Chondrocyte (in vitro differentiated cells): ENCODE results near the gene GSK3B. TPM values are rescaled to one million over a fixed set of nuclear protein-coding genes. Genes with fewer than 3 reads are reported as not detected.

Source experiments
- DNase-seq: peaks from one replicate; pipeline ENCODE4 v3.0.0; 2021; ENCODE audit warnings: mixed read lengths, low spot score
- H3K27ac Mint-ChIP-seq: one replicate; pipeline ENCODE4 v1.8.0; 2021; ENCODE audit warnings: mild to moderate bottlenecking, moderate library complexity, mixed read lengths; ENCODE audit not compliant: unreplicated experiment
- H3K27me3 Mint-ChIP-seq: 2 replicates; pipeline ENCODE4 v1.8.0; 2021; ENCODE audit warnings: low read depth, mixed read lengths
- H3K36me3 Mint-ChIP-seq: 2 replicates; pipeline ENCODE4 v1.8.0; 2021; ENCODE audit warnings: low read depth, mixed read lengths
- H3K4me1 Mint-ChIP-seq: 2 replicates; pipeline ENCODE4 v1.8.0; 2021; ENCODE audit warnings: low read depth, mild to moderate bottlenecking, mixed read lengths
- H3K4me3 Mint-ChIP-seq: one replicate; pipeline ENCODE4 v1.8.0; 2021; ENCODE audit warnings: mild to moderate bottlenecking, moderate library complexity, mixed read lengths; ENCODE audit not compliant: unreplicated experiment
- H3K9me3 Mint-ChIP-seq: 2 replicates; pipeline ENCODE4 v1.8.0; 2021; ENCODE audit warnings: low read depth, mixed read lengths
- total RNA-seq: library from RNA; stranded (reverse); gene quantifications from 3 replicates; pipeline ENCODE4 v1.2.1, GENCODE V29; 2021
- TF ChIP-seq, protein P1 (sequence below): fragments of 200-600 bp; sonication (generic); IDR thresholded peaks from 2 replicates; pipeline ENCODE4 v1.5.0; 2021; ENCODE audit warnings: antibody characterized with exemption, mild to moderate bottlenecking, moderate library complexity

The GSK3B gene
- total RNA-seq, 1 donor from 2014 or later, result 73.0 TPM

DNA sequence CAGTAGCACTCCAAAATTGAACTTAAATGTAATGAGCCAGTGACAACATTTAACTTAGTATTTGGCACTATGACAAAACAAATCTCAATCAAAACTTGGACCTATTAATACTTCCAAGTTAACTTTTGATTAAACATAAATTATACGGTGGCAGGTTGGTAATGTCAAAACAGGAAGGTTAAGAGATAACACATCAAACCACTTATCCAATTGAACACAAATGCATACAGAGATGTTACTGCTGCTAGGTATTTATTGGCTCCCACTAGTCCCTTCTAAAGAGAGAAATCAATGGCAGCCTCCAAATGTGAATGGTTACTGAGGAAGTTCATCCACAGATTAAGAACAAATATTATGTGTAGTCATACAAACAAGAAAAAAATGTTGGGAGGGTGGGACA lies 1.8 kb downstream of the GSK3B start:
- no peak for DNase-seq
- Mint-ChIP-seq H3K4me3 (no peak overlapping the region), H3K27ac (no peak overlapping the region), H3K27me3 (no peaks in the 10 kb centered on the region), H3K36me3 (no peaks in the 10 kb centered on the region), H3K4me1 (peaks cover 31% of the 10 kb centered on the region), H3K9me3 (no peaks in the 10 kb centered on the region)
- TF ChIP-seq, protein P1, sequence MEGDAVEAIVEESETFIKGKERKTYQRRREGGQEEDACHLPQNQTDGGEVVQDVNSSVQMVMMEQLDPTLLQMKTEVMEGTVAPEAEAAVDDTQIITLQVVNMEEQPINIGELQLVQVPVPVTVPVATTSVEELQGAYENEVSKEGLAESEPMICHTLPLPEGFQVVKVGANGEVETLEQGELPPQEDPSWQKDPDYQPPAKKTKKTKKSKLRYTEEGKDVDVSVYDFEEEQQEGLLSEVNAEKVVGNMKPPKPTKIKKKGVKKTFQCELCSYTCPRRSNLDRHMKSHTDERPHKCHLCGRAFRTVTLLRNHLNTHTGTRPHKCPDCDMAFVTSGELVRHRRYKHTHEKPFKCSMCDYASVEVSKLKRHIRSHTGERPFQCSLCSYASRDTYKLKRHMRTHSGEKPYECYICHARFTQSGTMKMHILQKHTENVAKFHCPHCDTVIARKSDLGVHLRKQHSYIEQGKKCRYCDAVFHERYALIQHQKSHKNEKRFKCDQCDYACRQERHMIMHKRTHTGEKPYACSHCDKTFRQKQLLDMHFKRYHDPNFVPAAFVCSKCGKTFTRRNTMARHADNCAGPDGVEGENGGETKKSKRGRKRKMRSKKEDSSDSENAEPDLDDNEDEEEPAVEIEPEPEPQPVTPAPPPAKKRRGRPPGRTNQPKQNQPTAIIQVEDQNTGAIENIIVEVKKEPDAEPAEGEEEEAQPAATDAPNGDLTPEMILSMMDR, result no peak

DNA sequence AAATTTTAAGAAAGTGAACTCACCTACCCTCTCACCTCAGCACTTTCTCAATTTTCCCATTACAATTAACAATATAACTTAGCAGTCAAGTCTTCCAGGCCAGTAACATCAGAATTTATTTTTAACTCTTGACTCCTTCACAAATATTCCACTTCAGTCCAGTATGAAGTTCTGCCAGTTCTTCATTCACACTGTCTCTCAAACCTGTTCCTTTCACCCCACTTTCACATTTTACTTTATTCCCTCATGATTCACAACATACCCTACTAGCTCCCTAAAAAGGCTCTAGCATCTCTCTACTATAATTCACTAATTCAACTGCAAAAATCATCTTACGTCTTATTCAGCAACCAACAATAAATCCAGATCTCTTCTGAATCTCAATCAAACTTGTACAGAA lies 3.8 kb downstream of the GSK3B start:
- Mint-ChIP-seq H3K9me3 (no peaks in the 10 kb centered on the region), H3K27ac (no peak overlapping the region), H3K4me1 (peaks cover 20% of the 10 kb centered on the region), H3K4me3 (no peak overlapping the region), H3K36me3 (no peaks in the 10 kb centered on the region), H3K27me3 (no peaks in the 10 kb centered on the region)
- no peak for DNase-seq
- TF ChIP-seq, protein P1, result no peak

DNA sequence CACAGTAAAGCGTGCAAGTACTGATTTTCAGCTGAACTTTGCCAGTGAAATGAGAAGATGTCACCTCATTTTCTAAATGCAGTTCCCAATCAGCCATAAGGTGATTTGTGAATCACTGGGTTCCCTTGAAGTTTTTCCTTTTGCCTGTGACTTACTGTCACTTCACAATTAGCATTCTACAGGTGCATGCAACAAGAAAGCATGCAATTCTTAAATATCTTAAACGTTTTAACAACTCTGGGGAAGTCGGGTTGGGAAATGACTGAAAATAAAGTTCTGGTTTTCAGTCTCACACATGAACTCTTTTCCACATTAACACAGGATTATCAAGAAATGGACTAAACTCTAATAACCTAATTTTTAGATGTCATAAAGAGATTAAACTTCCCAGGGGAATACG lies 5.2 kb downstream of the GSK3B start:
- Mint-ChIP-seq H3K9me3 (no peaks in the 10 kb centered on the region), H3K27me3 (no peaks in the 10 kb centered on the region), H3K27ac (no peak overlapping the region), H3K36me3 (no peaks in the 10 kb centered on the region), H3K4me1 (peaks cover 23% of the 10 kb centered on the region), H3K4me3 (no peak overlapping the region)
- DNase-seq, result no peak
- TF ChIP-seq, protein P1, result no peak

DNA sequence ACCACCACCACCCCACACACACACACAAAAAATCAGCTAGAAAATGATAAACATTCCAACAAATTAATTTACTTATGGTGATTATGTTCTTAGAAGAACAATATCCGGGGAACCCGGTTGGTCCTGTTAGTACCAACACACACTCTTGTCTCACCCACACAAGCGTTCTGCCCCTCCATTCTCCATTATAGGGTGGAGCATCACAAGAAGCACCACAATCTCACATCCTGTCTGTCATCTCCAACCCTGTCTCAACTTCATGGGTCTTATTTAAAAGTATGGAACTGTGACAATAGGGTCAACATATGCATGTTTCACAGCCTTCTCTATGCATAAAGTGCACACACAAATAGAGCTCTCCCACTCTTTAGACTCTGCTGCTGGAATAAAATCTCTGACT lies 5.6 kb downstream of the GSK3B start:
- TF ChIP-seq, protein P1, result no peak
- Mint-ChIP-seq H3K4me3 (no peak overlapping the region), H3K9me3 (no peaks in the 10 kb centered on the region), H3K36me3 (no peaks in the 10 kb centered on the region), H3K27me3 (no peaks in the 10 kb centered on the region), H3K27ac (no peak overlapping the region), H3K4me1 (peaks cover 26% of the 10 kb centered on the region)
- no peak for DNase-seq

DNA sequence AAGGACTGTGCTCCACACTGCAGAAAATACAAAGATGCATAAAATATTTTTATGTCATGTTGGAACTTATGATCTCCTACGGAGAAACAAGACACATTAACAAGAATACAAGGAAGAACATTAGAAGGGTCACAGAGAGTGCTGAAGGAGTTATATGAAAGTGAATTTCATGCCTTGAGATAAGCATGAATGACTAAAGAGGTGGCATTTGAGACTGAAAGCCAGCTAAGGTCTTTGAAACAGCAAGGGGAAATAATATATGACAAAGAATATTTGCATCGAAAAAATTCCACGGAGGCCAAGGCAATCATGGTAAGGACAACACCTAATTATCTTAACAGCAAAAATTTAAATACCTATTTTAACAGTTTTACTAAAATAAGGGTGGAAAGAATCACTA lies 12.5 kb downstream of the GSK3B start:
- no peaks in the 10 kb centered on the region for H3K27me3 Mint-ChIP-seq
- H3K36me3 Mint-ChIP-seq, result no peaks in the 10 kb centered on the region
- TF ChIP-seq, protein P1, result no peak
- peaks cover 53% of the 10 kb centered on the region for H3K4me1 Mint-ChIP-seq
- no peaks in the 10 kb centered on the region for H3K9me3 Mint-ChIP-seq
- no peak overlapping the region for H3K27ac Mint-ChIP-seq
- no peak overlapping the region for H3K4me3 Mint-ChIP-seq
- DNase-seq, result no peak
